ENCODE results near the gene TNF.

- TF ChIP-seq, protein P1, sequence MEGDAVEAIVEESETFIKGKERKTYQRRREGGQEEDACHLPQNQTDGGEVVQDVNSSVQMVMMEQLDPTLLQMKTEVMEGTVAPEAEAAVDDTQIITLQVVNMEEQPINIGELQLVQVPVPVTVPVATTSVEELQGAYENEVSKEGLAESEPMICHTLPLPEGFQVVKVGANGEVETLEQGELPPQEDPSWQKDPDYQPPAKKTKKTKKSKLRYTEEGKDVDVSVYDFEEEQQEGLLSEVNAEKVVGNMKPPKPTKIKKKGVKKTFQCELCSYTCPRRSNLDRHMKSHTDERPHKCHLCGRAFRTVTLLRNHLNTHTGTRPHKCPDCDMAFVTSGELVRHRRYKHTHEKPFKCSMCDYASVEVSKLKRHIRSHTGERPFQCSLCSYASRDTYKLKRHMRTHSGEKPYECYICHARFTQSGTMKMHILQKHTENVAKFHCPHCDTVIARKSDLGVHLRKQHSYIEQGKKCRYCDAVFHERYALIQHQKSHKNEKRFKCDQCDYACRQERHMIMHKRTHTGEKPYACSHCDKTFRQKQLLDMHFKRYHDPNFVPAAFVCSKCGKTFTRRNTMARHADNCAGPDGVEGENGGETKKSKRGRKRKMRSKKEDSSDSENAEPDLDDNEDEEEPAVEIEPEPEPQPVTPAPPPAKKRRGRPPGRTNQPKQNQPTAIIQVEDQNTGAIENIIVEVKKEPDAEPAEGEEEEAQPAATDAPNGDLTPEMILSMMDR (IDR thresholded peaks at IDR 0.05 in 8 of 11, conservative IDR thresholded peaks at IDR 0.05 in 3 of 11): no peak
- no peak for TF ChIP-seq POLR2A (IDR thresholded peaks at IDR 0.05)
Measured at GRCh38 chr6:31543639-31544038, 31.7 kb upstream of the TNF start.
